GM19328 (cell line): ENCODE measurements around the gene RAB11FIP5.
"Not testable (repeated sequence)": the region's sequence is repeated elsewhere in the genome, so short reads cannot be mapped to it uniquely, and the experiment has no call there.

Source experiments
- ATAC-seq: cut with Tn5 transposase; IDR thresholded peaks from one replicate; pipeline ENCODE4 v1.9.1; 2021; ENCODE audit warnings: mild to moderate bottlenecking, moderate library complexity; ENCODE audit not compliant: unreplicated experiment

RAB11FIP5 gene, protein sequence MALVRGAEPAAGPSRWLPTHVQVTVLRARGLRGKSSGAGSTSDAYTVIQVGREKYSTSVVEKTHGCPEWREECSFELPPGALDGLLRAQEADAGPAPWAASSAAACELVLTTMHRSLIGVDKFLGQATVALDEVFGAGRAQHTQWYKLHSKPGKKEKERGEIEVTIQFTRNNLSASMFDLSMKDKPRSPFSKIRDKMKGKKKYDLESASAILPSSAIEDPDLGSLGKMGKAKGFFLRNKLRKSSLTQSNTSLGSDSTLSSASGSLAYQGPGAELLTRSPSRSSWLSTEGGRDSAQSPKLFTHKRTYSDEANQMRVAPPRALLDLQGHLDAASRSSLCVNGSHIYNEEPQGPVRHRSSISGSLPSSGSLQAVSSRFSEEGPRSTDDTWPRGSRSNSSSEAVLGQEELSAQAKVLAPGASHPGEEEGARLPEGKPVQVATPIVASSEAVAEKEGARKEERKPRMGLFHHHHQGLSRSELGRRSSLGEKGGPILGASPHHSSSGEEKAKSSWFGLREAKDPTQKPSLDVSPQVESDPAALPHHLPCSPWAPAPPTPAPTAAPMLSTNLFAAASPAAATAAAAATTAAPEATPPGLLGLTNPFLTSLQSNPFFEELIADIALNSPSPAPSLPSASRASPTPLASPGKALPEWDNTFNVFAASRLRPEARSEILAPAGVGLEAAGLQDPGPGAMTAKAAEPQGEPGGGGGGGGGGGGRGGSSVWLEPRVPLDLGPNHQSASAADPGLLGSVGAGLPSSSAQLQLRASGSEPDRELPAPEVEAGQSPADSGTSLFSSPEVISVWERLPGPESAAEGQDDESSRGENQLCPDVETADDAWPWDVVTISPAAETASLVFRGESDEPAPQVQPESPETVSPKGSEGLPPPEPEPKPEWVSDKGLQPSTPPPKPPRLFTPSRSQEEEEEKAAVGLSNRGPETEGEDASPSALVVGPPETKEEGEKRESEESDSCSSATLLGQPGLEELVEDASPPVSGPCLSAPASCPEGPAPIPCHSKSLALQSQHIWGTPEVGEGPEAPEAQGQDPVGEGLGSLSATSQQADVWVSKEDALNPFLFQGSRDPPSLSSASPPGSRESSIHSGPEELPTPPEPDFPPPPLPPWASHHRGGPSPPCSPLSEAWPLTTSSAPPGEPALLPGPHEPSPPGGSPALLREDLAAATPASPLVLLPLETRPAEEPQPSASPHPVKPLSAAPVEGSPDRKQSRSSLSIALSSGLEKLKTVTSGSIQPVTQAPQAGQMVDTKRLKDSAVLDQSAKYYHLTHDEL (N-terminal part only)

DNA sequence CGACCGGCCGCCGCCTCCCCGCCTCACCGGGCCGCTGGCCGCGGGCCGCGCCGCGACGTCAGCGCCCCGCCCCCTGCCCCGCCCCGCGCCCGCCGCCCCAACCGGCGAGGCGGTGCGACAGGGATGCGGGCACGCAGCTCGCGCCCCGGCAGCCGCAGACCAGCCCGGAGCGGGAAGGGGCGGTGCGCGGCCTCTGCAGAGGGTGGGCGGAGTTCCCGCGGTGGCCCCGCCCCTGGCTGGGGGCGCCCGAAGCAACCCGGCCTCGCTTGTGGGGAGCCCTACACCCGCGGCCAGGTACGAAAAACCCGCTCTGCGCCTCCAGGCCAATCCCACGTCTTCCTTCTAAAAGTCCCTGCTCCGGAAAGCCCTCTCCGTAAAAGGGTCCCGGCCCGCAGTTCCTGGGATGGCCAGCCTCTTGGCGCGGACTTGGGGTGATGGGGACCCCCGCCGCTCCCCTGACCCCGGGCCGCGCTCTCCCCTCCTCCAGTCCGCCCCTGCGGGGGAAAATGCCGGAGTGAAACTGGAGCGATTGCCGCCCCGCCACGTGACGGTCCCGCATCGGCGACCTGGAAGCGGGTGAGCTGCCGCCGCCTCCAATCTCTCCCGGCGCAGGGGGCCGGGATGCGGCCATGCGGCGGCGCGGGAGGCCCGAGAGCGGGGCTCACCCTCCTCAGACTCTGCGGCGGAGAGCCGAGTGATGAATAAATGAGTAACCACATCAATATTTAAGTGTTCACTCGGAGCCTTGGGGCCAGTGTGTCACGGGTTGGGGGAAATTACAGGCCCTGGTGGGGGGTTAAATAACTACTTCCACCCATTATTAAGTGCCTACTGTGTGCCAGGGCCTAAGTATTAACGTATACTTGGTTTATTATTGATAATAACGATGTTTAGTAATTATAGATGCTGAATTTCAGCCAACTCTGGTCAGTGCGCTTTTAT is at the start of gene RAB11FIP5:
Gene RAB11FIP5, minus strand, starts transcription at position 36 of the 942 bp plus-strand sequence. CDS start 171 bp downstream, outside the sequence.
- ATAC-seq, result peak; percentile 70

DNA sequence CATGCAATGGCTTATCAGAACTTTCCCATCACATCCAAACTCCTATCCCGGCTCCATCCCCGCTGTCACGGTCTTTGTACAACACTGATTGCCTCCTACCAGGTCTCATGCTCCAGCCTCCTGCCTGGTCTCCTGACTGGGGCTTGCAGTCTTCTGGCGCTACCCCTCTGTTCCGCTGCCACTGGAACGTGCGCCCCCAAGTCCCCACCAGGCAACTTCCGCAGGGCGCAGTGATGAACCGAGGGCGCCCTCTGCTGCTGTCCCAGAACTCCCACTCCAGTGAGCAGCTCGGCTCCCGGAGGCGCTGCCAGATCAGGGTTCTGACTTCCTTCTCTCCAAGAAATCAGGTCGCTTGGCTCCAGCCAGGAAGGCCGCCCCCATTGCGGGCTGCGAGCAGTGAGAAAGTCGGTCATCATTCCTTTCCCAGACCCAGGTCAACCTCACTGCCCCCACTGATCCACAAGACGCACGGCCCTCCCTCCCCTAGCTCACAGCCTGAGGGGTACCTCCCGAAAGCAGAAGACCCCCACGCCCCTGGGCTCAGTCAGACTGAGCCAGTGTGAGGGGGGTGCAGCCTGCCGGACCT is 43.9 kb upstream of the RAB11FIP5 start:
- ATAC-seq, result no peak

DNA sequence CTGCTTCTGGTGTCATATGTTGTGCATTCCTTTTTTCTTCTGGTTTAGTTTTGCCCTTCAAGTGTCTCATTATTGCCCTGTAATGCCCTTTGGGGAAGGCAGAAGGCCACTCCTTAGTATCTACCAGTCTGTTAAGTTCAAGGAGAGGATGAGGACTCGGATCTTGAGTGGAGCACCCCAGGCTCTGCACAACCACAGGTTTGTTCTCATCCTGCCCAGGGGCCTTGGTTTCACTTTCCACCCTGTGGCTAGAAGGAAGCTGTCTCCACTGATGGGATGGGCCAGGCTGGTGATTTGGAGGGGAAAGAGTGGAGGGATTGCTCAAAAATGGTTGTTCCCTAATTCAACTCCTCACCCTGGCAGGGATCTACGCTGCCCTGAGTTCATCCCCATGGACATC is 30.2 kb upstream of the RAB11FIP5 start:
- no peak for ATAC-seq

GRCh38 chr2:73141896-73142295 is 29.1 kb upstream of the RAB11FIP5 start:
- no peak for ATAC-seq

- ATAC-seq, result no peak
These were observed 22.5 kb upstream of the RAB11FIP5 start for GRCh38 chr2:73135236-73135635.

DNA sequence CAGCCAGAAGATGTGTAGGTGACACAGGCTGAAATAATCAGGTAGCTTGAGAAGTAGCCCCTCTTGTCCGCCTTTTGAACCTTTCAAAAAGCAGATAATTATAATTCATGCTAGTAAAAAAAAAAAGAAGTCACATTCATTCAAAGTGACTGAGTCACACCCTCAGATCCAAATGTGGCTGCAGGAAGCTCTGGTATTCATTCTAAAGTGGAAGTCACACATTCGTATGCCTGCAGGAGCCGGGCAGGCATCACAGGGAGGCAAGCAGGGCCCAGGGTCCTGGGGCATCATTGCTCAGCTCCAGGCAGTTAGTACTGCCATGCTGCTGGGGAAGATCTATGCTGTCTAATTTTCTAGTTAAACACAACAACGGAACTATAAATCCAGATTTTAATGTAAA is 21.7 kb upstream of the RAB11FIP5 start:
- ATAC-seq, result no peak

DNA sequence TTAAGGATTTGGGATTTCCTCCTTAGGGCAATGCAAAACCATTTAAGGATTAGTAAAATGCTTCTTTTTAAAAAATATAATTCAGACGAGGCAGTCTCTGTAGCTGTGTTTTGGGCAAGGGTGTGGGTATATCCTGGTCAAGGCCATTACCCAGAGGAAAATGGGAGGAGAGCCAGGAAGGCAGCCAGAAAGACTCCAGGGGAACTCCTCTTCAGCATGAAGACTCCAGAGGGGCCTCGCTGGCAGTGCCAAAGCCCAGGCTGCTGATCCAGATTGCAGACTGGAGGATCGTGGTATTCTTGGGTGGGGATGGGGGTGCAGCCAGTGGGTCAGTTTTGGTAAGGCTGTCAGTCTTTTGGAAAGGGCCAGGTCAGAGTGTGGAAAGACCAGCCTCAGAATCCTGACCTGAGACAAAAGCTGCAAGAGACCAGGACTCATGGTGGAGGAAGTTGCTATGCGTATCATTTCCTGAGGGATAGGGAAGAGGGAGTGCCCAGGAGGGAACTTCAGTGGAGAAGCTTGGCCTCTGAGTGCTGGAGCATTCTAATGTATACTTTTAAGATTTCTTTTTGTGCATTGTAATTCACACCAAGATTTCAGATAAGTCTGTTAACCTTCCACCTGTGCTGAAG is 20.9 kb upstream of the RAB11FIP5 start:
- no peak for ATAC-seq

DNA sequence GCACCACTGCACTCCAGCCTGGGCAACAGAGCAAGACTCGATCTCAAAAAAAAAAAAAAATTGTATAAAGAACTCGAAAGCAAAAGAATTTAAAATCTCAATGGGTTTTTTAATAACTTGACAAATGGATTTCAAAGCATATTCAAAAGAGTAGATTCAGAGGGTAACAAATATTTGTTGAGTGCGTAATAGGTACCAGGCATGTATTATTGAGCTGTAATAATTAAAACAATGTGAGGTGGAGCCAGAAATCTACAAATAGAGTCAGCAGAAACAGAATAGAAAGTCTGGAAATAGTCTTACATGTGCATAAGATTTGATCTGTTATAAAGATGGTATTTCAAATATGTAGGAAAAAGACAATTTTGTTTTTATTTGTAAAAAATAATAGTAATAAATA is 19.1 kb upstream of the RAB11FIP5 start:
- ATAC-seq, result no peak

DNA sequence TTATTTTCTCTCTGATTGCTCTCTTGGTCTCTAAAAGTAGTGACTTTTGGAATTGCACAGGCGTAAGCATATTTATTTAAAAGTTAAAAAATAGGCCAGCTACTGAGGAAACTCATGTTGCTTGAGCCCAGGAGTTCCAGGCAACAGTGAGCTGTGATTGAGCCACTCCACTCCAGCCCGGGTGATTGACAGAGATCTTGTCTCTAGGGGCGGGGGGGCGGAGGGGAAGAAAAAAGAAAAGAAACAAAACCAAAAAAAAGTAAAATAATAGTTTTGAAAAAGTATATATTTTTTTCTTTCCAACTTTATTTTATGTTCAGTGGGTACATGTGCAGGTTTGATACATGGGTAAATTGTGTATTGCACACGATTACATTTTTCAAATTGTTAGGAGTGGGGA is 18.0 kb upstream of the RAB11FIP5 start:
- ATAC-seq, result no peak

- ATAC-seq, result no peak
These were observed 16.2 kb upstream of the RAB11FIP5 start for GRCh38 chr2:73128841-73129535.

- ATAC-seq, result no peak
These were observed 9.8 kb upstream of the RAB11FIP5 start for GRCh38 chr2:73122536-73122935.

GRCh38 chr2:73119611-73120239 is 7.0 kb upstream of the RAB11FIP5 start:
- not testable (repeated sequence) for ATAC-seq

- no peak for ATAC-seq
These were observed 4.7 kb upstream of the RAB11FIP5 start for GRCh38 chr2:73117441-73117840.

DNA sequence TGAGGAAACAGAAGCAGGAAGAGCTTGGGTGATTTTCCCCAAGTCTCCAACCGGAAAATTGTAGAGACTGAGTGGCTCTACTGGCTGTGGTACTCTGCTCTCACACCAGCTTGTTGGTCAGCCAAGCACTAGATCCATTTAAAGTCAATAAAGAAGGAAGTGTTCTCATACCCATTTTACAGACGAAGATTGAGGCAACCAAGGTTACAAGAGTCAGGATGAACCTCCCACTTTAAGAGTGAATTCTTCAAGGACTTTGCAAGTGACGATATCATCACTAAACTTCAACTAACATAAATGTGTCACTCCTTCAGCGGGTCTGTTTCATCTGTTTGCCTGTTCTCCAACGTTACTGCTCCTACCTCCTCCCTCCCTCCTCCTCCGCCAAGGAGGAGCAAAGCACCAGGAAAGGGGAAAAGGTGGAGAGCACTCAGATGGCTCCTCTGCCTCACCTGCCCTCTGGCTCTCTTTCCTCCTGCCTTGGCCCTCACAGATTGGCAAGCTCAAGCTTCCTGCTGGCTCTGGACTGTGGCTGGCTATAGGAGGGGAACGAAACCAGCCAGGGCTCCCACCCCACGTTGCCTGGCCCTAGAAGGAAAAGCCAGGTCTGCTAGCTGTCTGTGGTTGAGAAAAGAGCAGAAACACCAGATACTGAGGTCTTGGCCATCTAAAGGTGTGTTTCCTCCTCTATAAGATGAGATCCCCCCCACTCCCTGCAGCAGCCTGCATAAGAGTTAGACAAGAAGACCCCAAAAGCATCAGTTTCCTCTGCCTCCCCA is 3.6 kb upstream of the RAB11FIP5 start:
- ATAC-seq, result no peak

GRCh38 chr2:73114273-73114867 is 1.6 kb upstream of the RAB11FIP5 start:
- no peak for ATAC-seq

DNA sequence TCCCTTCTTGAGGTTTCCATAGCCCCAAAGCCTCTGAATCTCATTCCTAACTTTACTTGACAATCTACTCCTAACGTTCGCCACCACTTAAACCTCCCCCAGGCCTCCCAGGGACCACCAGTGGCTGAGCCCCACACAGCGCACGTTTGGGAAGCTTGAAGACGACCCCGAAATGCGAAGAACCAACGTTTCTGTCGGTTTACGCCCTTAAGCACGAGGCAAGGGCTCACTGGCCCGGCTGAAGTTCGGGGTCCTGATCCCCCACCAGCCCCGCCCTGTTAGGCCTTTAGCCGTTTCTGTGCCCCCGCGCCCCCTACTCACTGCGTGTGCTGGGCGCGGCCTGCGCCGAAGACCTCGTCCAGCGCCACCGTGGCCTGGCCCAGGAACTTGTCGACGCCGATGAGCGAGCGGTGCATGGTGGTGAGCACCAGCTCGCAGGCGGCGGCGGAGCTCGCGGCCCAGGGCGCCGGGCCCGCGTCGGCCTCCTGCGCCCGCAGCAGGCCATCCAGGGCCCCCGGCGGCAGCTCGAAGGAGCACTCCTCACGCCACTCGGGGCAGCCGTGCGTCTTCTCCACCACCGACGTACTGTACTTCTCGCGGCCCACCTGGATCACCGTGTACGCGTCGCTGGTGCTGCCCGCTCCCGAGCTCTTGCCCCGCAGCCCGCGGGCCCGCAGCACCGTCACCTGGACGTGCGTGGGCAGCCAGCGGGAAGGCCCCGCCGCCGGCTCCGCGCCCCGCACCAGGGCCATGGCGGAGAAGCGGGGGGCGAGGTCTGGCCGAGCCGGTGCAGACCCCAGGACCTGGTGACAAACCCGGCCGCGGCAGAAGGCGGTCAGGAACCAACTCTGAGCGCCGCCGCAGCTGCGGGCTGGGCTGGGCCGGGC is 479 bp downstream of the RAB11FIP5 start:
- ATAC-seq, result peak; percentile 24
